ENCODE measurements around the gene HOOK1. TPM values are rescaled to one million over a fixed set of nuclear protein-coding genes. Genes with fewer than 3 reads are reported as not detected.

The HOOK1 gene
- total RNA-seq, 1 donor from 2014 or later, result 4.2 TPM

DNA sequence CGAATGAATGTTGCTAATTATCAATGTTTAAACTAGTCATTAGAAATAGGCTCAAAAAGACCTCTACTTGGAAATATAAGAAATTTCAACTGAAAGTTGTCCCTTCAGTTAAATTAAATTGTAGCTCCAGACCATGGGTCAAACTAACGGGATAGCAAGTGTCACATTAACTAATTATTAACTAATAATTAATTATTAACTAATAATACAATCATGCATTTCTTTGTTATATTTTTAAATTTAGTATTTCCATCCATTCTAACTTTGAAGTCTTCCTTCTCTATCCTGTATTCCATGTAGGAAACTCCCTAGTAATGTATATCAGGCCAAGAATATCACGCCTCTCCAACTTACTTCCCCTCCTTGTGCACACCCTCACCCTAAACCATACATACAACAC is 43.4 kb upstream of the HOOK1 start:
- H3K4me3 ChIP-seq (ENCODE audit: low read depth, low read length), result no peak overlapping the region
- TF ChIP-seq, protein P1, sequence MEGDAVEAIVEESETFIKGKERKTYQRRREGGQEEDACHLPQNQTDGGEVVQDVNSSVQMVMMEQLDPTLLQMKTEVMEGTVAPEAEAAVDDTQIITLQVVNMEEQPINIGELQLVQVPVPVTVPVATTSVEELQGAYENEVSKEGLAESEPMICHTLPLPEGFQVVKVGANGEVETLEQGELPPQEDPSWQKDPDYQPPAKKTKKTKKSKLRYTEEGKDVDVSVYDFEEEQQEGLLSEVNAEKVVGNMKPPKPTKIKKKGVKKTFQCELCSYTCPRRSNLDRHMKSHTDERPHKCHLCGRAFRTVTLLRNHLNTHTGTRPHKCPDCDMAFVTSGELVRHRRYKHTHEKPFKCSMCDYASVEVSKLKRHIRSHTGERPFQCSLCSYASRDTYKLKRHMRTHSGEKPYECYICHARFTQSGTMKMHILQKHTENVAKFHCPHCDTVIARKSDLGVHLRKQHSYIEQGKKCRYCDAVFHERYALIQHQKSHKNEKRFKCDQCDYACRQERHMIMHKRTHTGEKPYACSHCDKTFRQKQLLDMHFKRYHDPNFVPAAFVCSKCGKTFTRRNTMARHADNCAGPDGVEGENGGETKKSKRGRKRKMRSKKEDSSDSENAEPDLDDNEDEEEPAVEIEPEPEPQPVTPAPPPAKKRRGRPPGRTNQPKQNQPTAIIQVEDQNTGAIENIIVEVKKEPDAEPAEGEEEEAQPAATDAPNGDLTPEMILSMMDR (conservative IDR thresholded peaks at IDR 0.05; ENCODE audit: low read depth, low read length), result no peak
- no peak for DNase-seq (ENCODE audit: low read depth)

DNA sequence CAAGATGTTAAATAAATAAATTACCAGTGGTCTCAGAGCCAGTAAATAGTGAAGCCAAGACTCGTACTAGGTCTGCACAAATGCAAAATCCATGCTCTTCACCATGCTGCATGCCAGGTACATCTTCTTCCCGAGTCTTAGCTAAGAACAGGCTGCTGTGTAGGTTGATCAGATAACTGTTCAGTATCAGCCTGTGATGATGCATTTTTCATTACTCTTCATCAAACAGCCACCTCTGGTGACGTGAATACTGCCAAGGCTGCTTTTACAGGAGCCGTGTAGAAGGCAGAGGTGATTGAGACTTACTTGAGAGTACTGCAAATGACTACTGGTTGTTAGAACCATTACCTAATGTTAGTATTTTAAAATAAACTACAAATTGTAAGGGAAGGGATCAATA is 39.3 kb upstream of the HOOK1 start:
- TF ChIP-seq, protein P1 (conservative IDR thresholded peaks at IDR 0.05; ENCODE audit: low read depth, low read length), result no peak
- H3K4me3 ChIP-seq (ENCODE audit: low read depth, low read length), result no peak overlapping the region
- DNase-seq (ENCODE audit: low read depth), result no peak

DNA sequence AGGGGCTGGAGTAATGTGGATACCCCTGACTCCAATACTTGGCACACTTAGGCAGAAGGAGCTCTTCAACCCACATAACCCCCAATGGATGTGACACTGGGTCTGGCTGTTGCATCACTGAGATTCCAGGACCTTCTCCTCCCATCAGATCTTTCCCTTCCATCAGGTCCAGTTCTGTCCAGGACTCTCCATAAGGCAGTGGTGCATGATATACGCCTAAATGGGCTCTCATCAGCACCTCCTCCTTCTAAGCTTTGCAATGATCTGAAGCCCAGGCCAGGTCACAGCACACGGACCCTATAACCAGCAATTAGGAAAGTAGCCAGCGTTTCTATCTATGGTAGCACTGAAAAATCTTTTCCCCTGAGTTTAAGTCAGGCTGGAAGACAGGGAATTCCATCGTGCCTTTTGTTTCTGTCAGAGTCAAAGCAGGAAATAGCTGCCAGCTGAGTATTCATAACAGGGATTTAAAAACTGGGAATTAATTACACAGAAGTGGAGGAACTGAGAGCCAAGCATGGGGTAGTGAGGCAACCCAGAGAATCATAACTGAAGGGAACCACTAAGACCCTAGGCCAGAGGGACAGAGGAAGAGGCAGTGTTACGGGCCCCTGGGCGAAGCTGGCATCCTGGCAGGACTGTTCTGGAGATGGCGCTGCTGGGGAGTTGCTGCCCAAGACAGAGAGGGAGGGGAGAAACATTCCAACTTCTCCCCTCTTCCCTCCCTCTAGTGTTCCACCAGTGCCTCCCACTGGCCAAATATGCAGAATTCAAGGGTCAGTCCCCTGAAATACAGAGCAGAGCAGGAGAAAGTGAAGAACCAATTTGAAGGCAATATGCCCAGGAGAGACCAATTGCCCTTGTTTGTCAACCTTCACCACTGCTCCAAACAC is 37.5 kb upstream of the HOOK1 start:
- DNase-seq (ENCODE audit: low read depth), result no peak
- H3K4me3 ChIP-seq (ENCODE audit: low read depth, low read length), result no peak overlapping the region
- TF ChIP-seq, protein P1 (conservative IDR thresholded peaks at IDR 0.05; ENCODE audit: low read depth, low read length), result peak; percentile 30

DNA sequence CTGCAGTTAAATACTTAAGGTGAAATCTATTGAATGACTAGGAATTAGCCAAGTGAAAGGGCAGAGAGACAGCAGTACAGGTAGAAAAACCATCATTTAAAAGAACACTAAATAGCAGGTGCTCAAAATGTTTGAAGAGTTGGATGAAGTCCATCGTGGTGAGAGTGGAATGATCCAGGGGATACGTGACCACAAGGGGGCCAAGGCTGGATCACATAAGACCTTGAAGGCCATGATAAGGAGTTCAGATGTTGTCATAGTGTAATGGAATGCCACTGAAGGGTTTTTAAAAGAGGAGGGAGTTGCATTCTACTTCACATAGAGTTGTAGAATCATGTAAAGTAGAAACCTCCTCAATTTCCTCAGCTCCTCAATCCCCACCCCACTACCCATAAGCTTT is 34.8 kb upstream of the HOOK1 start:
- TF ChIP-seq, protein P1 (conservative IDR thresholded peaks at IDR 0.05; ENCODE audit: low read depth, low read length), result peak; percentile 52
- no peak overlapping the region for H3K4me3 ChIP-seq (ENCODE audit: low read depth, low read length)
- DNase-seq (ENCODE audit: low read depth), result no peak

DNA sequence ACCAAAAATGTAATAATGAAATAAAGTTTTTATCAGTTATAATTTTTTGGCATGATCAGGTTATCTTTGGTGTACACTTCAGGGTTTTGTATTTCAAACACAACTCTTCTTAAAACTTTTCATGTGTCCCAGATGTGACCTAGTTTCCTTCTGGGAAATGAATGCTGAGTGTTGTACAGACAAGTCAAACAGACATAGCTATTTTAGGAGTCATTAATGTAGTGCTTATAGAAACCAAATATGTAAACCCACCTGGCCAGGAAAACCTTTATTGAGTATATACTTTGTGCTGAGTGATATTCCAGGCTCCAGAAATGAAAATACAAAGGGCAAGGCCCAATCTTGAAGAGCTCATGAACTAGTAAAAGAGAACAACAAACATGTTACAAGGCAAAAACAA is 25.9 kb upstream of the HOOK1 start:
- no peak overlapping the region for H3K4me3 ChIP-seq (ENCODE audit: low read depth, low read length)
- no peak for DNase-seq (ENCODE audit: low read depth)
- TF ChIP-seq, protein P1 (conservative IDR thresholded peaks at IDR 0.05; ENCODE audit: low read depth, low read length), result no peak

DNA sequence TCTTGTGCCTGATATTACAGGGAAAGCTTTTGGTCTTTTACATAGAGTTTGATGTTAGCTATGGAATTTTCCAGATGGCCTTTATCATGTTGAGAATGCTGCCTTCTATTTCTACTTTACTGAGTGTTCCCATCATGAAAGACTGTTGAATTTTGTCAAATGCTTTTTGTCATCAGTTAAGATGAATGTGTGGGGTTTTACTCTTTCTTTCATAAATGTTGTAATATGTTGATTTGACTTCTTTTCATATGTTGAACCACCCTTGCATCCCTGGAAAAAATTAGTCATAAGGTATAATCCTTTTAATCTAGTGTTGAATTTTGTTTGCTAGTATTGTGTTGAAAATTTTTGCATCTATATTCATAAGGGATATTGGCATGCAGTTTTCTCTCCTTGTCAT is 16.1 kb upstream of the HOOK1 start:
- no peak overlapping the region for H3K4me3 ChIP-seq (ENCODE audit: low read depth, low read length)
- TF ChIP-seq, protein P1 (conservative IDR thresholded peaks at IDR 0.05; ENCODE audit: low read depth, low read length), result no peak
- DNase-seq (ENCODE audit: low read depth), result no peak

Measured in epithelial cell of proximal tubule (primary cell).